CD8-positive, alpha-beta memory T cell (primary cell): ENCODE data around the gene CAND2. TPM values are rescaled to one million over a fixed set of nuclear protein-coding genes. Genes with fewer than 3 reads are reported as not detected.
"Not testable (repeated sequence)": the region's sequence is repeated elsewhere in the genome, so short reads cannot be mapped to it uniquely, and the experiment has no call there.

Experiments used
- CTCF ChIA-PET: fragments of 350-600 bp; sonication (Branson Sonifier 250); formaldehyde crosslinking; loops from one replicate; lab custom pipeline; 2021; ENCODE audit warnings: antibody characterized with exemption; lab: Charles Lee
- POLR2A ChIA-PET: fragments of 350-600 bp; sonication (Branson Sonifier 250); formaldehyde crosslinking; loops from one replicate; lab custom pipeline; 2021; ENCODE audit warnings: antibody characterized with exemption; lab: Charles Lee
- DNase-seq, 5 donors: peaks; one replicate each; pipeline versions ENCODE4 v3.0.0 to v3.0.0-alpha.2; 2020 to 2022; ENCODE audit warnings: mixed read lengths in 1 of 5
- H3K27ac ChIP-seq: one replicate; pipeline ENCODE4 v1.7.0; 2013; ENCODE audit warnings: low read depth, mild to moderate bottlenecking, low read length, moderate library complexity
- H3K27me3 ChIP-seq: 2 replicates; pipeline ENCODE4 v1.7.0; 2013; ENCODE audit warnings: low read length, mild to moderate bottlenecking; ENCODE audit not compliant: insufficient read depth, poor library complexity, severe bottlenecking
- H3K36me3 ChIP-seq: 2 replicates; pipeline ENCODE4 v1.7.0; 2013; ENCODE audit warnings: mild to moderate bottlenecking, low read length, moderate library complexity; ENCODE audit not compliant: insufficient read depth
- H3K4me1 ChIP-seq: 2 replicates; pipeline ENCODE4 v1.7.0; 2013; ENCODE audit warnings: mild to moderate bottlenecking, low read length, moderate library complexity; ENCODE audit not compliant: insufficient read depth
- H3K4me3 ChIP-seq: 2 replicates; pipeline ENCODE4 v1.7.0; 2013; ENCODE audit warnings: mild to moderate bottlenecking, low read length
- H3K9me3 ChIP-seq: 2 replicates; pipeline ENCODE4 v1.7.0; 2013; ENCODE audit warnings: mild to moderate bottlenecking, low read length
- H3K27ac Mint-ChIP-seq, 8 donors: one replicate each; pipeline ENCODE4 v1.8.0; 2020 to 2021; ENCODE audit warnings: mixed read lengths in 8 of 8, mild to moderate bottlenecking in 6 of 8, inconsistent platforms in 3 of 8, moderate library complexity in 3 of 8
- H3K27me3 Mint-ChIP-seq, 2 donors: one replicate each; pipeline ENCODE4 v1.8.0; 2020 to 2021; ENCODE audit warnings: mixed read lengths in 2 of 2, mild to moderate bottlenecking in 1 of 2, moderate library complexity in 1 of 2
- H3K36me3 Mint-ChIP-seq, 3 donors: one replicate each; pipeline ENCODE4 v1.8.0; 2020 to 2021; ENCODE audit warnings: mixed read lengths in 3 of 3, inconsistent platforms in 1 of 3, mild to moderate bottlenecking in 1 of 3
- H3K4me1 Mint-ChIP-seq, 3 donors: one replicate each; pipeline ENCODE4 v1.8.0; 2020 to 2021; ENCODE audit warnings: mixed read lengths in 3 of 3, inconsistent platforms in 1 of 3, mild to moderate bottlenecking in 1 of 3
- H3K4me3 Mint-ChIP-seq, 7 donors: one replicate each; pipeline ENCODE4 v1.8.0; 2020 to 2021; ENCODE audit warnings: mixed read lengths in 7 of 7, mild to moderate bottlenecking in 6 of 7, moderate library complexity in 4 of 7, inconsistent platforms in 2 of 7
- H3K9me3 Mint-ChIP-seq, 5 donors: one replicate each; pipeline ENCODE4 v1.8.0; 2020 to 2022; ENCODE audit warnings: mixed read lengths in 5 of 5, mild to moderate bottlenecking in 3 of 5, moderate library complexity in 2 of 5, inconsistent platforms in 1 of 5
- polyA plus RNA-seq: library from polyadenylated mRNA; unstranded; fragments of 300-500 nt; fragmentation: Illumina TruSeq; gene quantifications from one replicate; pipeline ENCODE4 v1.2.3, GENCODE V29; 2021
- total RNA-seq, 2 experiments: library from RNA; stranded (reverse); gene quantifications; one replicate each; pipeline ENCODE4 v1.2.3, GENCODE V29; 2021

CAND2 gene
- total and polyA plus RNA-seq, 3 experiments from 2014 or later, result 1.0 to 2.1 (median 1.1) TPM

- Histone ChIP-seq H3K27ac (no peak overlapping the region), H3K36me3 (no peaks in the 10 kb centered on the region), H3K4me1 (no peaks in the 10 kb centered on the region), H3K4me3 (no peak overlapping the region), H3K9me3 (no peaks in the 10 kb centered on the region), H3K27me3 (peaks cover 3% of the 10 kb centered on the region)
- H3K27ac Mint-ChIP-seq, result no peak overlapping the region
- POLR2A ChIA-PET, result no interaction called here
- no peaks in the 10 kb centered on the region for H3K36me3 Mint-ChIP-seq
- H3K4me3 Mint-ChIP-seq, result no peak overlapping the region
- peaks cover 0 to 1% (median 0%) of the 10 kb centered on the region in 5 donors for H3K9me3 Mint-ChIP-seq
- no peak for DNase-seq
- peaks cover 8 to 25% of the 10 kb centered on the region in 2 donors for H3K27me3 Mint-ChIP-seq
- CTCF ChIA-PET, result no interaction called here
- no peaks in the 10 kb centered on the region for H3K4me1 Mint-ChIP-seq
Measured at GRCh38 chr3:12773030-12773709, 23.3 kb upstream of the CAND2 start.

- POLR2A ChIA-PET, result no interaction called here
- no peak for DNase-seq
Measured at GRCh38 chr3:12773710-12774086, 22.8 kb upstream of the CAND2 start.

GRCh38 chr3:12774619-12775018 is 21.9 kb upstream of the CAND2 start:
- no peak overlapping the region for H3K27ac Mint-ChIP-seq
- peaks cover 0 to 1% (median 0%) of the 10 kb centered on the region in 5 donors for H3K9me3 Mint-ChIP-seq
- POLR2A ChIA-PET, result no interaction called here
- H3K36me3 Mint-ChIP-seq, result no peaks in the 10 kb centered on the region
- Histone ChIP-seq H3K4me3 (no peak overlapping the region), H3K27me3 (peaks cover 3% of the 10 kb centered on the region), H3K36me3 (no peaks in the 10 kb centered on the region), H3K4me1 (no peaks in the 10 kb centered on the region), H3K9me3 (no peaks in the 10 kb centered on the region), H3K27ac (no peak overlapping the region)
- CTCF ChIA-PET, result interaction anchor here (0.8 to 1.9 kb wide), 2 partner anchors 13 to 35 kb away, joined by 3 to 9 read pairs; no protein-coding TSS in a partner anchor
- H3K27me3 Mint-ChIP-seq, result peaks cover 8 to 25% of the 10 kb centered on the region in 2 donors
- no peaks in the 10 kb centered on the region for H3K4me1 Mint-ChIP-seq
- no peak for DNase-seq
- H3K4me3 Mint-ChIP-seq, result no peak overlapping the region

More at GRCh38 chr3:12773710-12774086, 22.8 kb upstream of the CAND2 start:
- no peaks in the 10 kb centered on the region for H3K4me1 ChIP-seq
- H3K9me3 Mint-ChIP-seq, result peaks cover 0 to 1% (median 0%) of the 10 kb centered on the region in 5 donors
- no peaks in the 10 kb centered on the region for H3K9me3 ChIP-seq
- no peaks in the 10 kb centered on the region for H3K36me3 ChIP-seq
- H3K4me3 Mint-ChIP-seq, result no peak overlapping the region
- H3K27ac ChIP-seq, result no peak overlapping the region
- H3K36me3 Mint-ChIP-seq, result no peaks in the 10 kb centered on the region
- H3K27me3 ChIP-seq, result peaks cover 3% of the 10 kb centered on the region
- H3K27me3 Mint-ChIP-seq, result peaks cover 8 to 25% of the 10 kb centered on the region in 2 donors
- H3K4me3 ChIP-seq, result no peak overlapping the region
- H3K4me1 Mint-ChIP-seq, result no peaks in the 10 kb centered on the region
- H3K27ac Mint-ChIP-seq, result no peak overlapping the region
- CTCF ChIA-PET, result no interaction called here

- no peak overlapping the region for H3K4me3 ChIP-seq
- H3K4me1 Mint-ChIP-seq, result no peaks in the 10 kb centered on the region
- no peak overlapping the region for H3K27ac ChIP-seq
- ChIA-PET POLR2A (no interaction called here), CTCF (interaction anchor here (0.8 to 1.9 kb wide), 2 partner anchors 12 to 34 kb away, joined by 3 to 9 read pairs; no protein-coding TSS in a partner anchor)
- no peaks in the 10 kb centered on the region for H3K4me1 ChIP-seq
- no peak for DNase-seq
- H3K4me3 Mint-ChIP-seq, result no peak overlapping the region
- H3K9me3 Mint-ChIP-seq, result peaks cover 0 to 1% (median 0%) of the 10 kb centered on the region in 5 donors
- no peaks in the 10 kb centered on the region for H3K9me3 ChIP-seq
- H3K27me3 ChIP-seq, result peaks cover 3% of the 10 kb centered on the region
- H3K27ac Mint-ChIP-seq, result no peak overlapping the region
- peaks cover 12 to 25% of the 10 kb centered on the region in 2 donors for H3K27me3 Mint-ChIP-seq
- no peaks in the 10 kb centered on the region for H3K36me3 ChIP-seq
- no peaks in the 10 kb centered on the region for H3K36me3 Mint-ChIP-seq
Measured at GRCh38 chr3:12775226-12775625, 21.3 kb upstream of the CAND2 start.

- H3K4me1 Mint-ChIP-seq, H3K4me3 ChIP-seq, H3K9me3 ChIP-seq, H3K36me3 Mint-ChIP-seq, H3K27me3 ChIP-seq, H3K4me1 ChIP-seq, H3K27ac Mint-ChIP-seq, H3K9me3 Mint-ChIP-seq, H3K27ac ChIP-seq, DNase-seq, H3K36me3 ChIP-seq, POLR2A ChIA-PET, H3K4me3 Mint-ChIP-seq: not testable (repeated sequence)
- H3K27me3 Mint-ChIP-seq, result peaks cover 12 to 31% of the 10 kb centered on the region in 2 donors
- CTCF ChIA-PET, result interaction anchor here (1.9 kb wide), 1 partner anchor 11 kb away, joined by 9 read pairs; no protein-coding TSS in a partner anchor
Measured at GRCh38 chr3:12775970-12776369, 20.5 kb upstream of the CAND2 start.

- no peak overlapping the region for H3K4me3 ChIP-seq
- H3K36me3 ChIP-seq, result no peaks in the 10 kb centered on the region
- H3K27me3 Mint-ChIP-seq, result peaks cover 12 to 31% of the 10 kb centered on the region in 2 donors
- DNase-seq, result no peak
- POLR2A ChIA-PET, result no interaction called here
- no peaks in the 10 kb centered on the region for H3K4me1 Mint-ChIP-seq
- H3K4me3 Mint-ChIP-seq, result no peak overlapping the region
- CTCF ChIA-PET, result interaction anchor here (1.0 kb wide), 1 partner anchor 10 kb away, joined by 4 read pairs; no protein-coding TSS in a partner anchor
- no peaks in the 10 kb centered on the region for H3K36me3 Mint-ChIP-seq
- H3K4me1 ChIP-seq, result no peaks in the 10 kb centered on the region
- peaks cover 0 to 1% (median 0%) of the 10 kb centered on the region in 5 donors for H3K9me3 Mint-ChIP-seq
- H3K27ac Mint-ChIP-seq, result no peak overlapping the region
- H3K27ac ChIP-seq, result no peak overlapping the region
- H3K9me3 ChIP-seq, result no peaks in the 10 kb centered on the region
- H3K27me3 ChIP-seq, result peaks cover 3% of the 10 kb centered on the region
Measured at GRCh38 chr3:12777171-12777570, 19.3 kb upstream of the CAND2 start.

- Mint-ChIP-seq H3K27me3 (peaks cover 11 to 54% of the 10 kb centered on the region in 2 donors), H3K9me3 (no peaks in the 10 kb centered on the region), H3K4me3 (no peak overlapping the region), H3K36me3 (no peaks in the 10 kb centered on the region), H3K27ac (no peak overlapping the region), H3K4me1 (no peaks in the 10 kb centered on the region)
- Histone ChIP-seq H3K27me3 (no peaks in the 10 kb centered on the region), H3K4me1 (no peaks in the 10 kb centered on the region), H3K9me3 (no peaks in the 10 kb centered on the region), H3K36me3 (no peaks in the 10 kb centered on the region), H3K4me3 (no peak overlapping the region), H3K27ac (no peak overlapping the region)
- CTCF ChIA-PET, result interaction anchor here (0.9 to 1.0 kb wide), 3 partner anchors 11 to 61 kb away, joined by 3 to 4 read pairs (median 3); no protein-coding TSS in a partner anchor
- DNase-seq, result no peak
- POLR2A ChIA-PET, result no interaction called here
Measured at GRCh38 chr3:12780751-12781150, 15.7 kb upstream of the CAND2 start.

GRCh38 chr3:12782172-12782815 is 14.2 kb upstream of the CAND2 start:
- Histone ChIP-seq H3K9me3 (no peaks in the 10 kb centered on the region), H3K27ac (no peak overlapping the region), H3K27me3 (no peaks in the 10 kb centered on the region), H3K4me3 (no peak overlapping the region), H3K4me1 (no peaks in the 10 kb centered on the region), H3K36me3 (no peaks in the 10 kb centered on the region)
- no peak for DNase-seq
- Mint-ChIP-seq H3K4me1 (peaks cover 0 to under 1% (median 0%) of the 10 kb centered on the region in 3 donors), H3K27ac (no peak overlapping the region), H3K36me3 (no peaks in the 10 kb centered on the region), H3K4me3 (no peak overlapping the region), H3K27me3 (peaks cover 11 to 55% of the 10 kb centered on the region in 2 donors), H3K9me3 (no peaks in the 10 kb centered on the region)
- POLR2A ChIA-PET, result interaction anchor here (0.7 kb wide), 1 partner anchor 59 kb away, joined by 4 read pairs; no protein-coding TSS in a partner anchor
- CTCF ChIA-PET, result interaction anchor here (1.5 to 1.8 kb wide), 2 partner anchors 27 to 110 kb away, joined by 4 to 9 read pairs; no protein-coding TSS in a partner anchor
